NCI-H2171 treated with DMSO at 0.1 percent for 48 hours (cell line): ENCODE results near the gene ROR2.
A peak's percentile ranks its signal among the peaks of the same experiment; 100 is the strongest.
"Not testable (repeated sequence)": the region's sequence is repeated elsewhere in the genome, so short reads cannot be mapped to it uniquely, and the experiment has no call there.

ENCODE experiments used
- DNase-seq: peaks from one replicate; lab custom pipeline; 2025; lab: John Stamatoyannopoulos, UW

Gene ROR2

GRCh38 chr9:91678807-91679580 is 271.0 kb downstream of the ROR2 start:
- DNase-seq = no peak

- no peak for DNase-seq
Measured at GRCh38 chr9:91677822-91678436, 272.1 kb downstream of the ROR2 start.

- no peak for DNase-seq
Measured at GRCh38 chr9:91677331-91677730, 272.7 kb downstream of the ROR2 start.

- DNase-seq = peak; percentile 5
Measured at GRCh38 chr9:91676046-91676445, 274.0 kb downstream of the ROR2 start.

- peak; percentile 65 for DNase-seq
Measured at GRCh38 chr9:91664663-91665062, 285.4 kb downstream of the ROR2 start.

- DNase-seq = no peak
Measured at GRCh38 chr9:91663858-91664257, 286.2 kb downstream of the ROR2 start.

GRCh38 chr9:91661451-91661850 is 288.6 kb downstream of the ROR2 start:
- no peak for DNase-seq

- DNase-seq = no peak
Measured at GRCh38 chr9:91660521-91660920, 289.5 kb downstream of the ROR2 start.

GRCh38 chr9:91659529-91660495 is 290.2 kb downstream of the ROR2 start:
- peak; percentile 7 for DNase-seq

GRCh38 chr9:91658513-91659105 is 291.4 kb downstream of the ROR2 start:
- DNase-seq = peak; percentile 63

- no peak for DNase-seq
Measured at GRCh38 chr9:91657501-91657900, 292.5 kb downstream of the ROR2 start.

GRCh38 chr9:91655658-91656057 is 294.4 kb downstream of the ROR2 start:
- DNase-seq = no peak

- DNase-seq = no peak
Measured at GRCh38 chr9:91655215-91655614, 294.8 kb downstream of the ROR2 start.

- no peak for DNase-seq
Measured at GRCh38 chr9:91654527-91654926, 295.5 kb downstream of the ROR2 start.

GRCh38 chr9:91647371-91647770 is 302.7 kb downstream of the ROR2 start:
- no peak for DNase-seq

GRCh38 chr9:91646702-91647101 is 303.3 kb downstream of the ROR2 start:
- no peak for DNase-seq

- DNase-seq = no peak
Measured at GRCh38 chr9:91644433-91644832, 305.6 kb downstream of the ROR2 start.

- DNase-seq = no peak
Measured at GRCh38 chr9:91643481-91644077, 306.4 kb downstream of the ROR2 start.

- no peak for DNase-seq
Measured at GRCh38 chr9:91642771-91643170, 307.3 kb downstream of the ROR2 start.

- DNase-seq = no peak
Measured at GRCh38 chr9:91640428-91640827, 309.6 kb downstream of the ROR2 start.

GRCh38 chr9:91639054-91639453 is 311.0 kb downstream of the ROR2 start:
- DNase-seq = no peak

GRCh38 chr9:91634832-91635231 is 315.2 kb downstream of the ROR2 start:
- not testable (repeated sequence) for DNase-seq
